Measurements from ENCODE around the gene SDHD.

The SDHD gene

DNA sequence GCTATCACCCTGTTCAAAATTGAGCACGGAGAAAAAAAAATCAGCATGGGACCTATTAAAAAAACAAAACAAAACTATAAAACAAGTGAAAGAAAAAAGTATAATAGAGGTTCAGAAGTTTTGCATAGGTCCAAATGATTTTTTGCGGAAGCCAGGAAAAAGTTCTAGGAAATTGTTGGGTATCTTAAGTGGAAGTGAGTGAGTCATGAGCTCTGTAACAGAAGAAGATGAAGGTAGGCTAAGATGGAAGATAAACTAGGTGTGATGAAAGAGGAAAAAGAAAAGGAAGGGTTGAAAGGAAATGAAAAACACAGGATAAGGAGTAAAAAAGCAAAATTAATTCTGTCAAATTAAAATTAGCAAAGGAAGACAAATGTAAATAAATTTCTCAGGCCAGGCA, 27.8 kb downstream of the SDHD start:
- no peak overlapping the region for H3K4me3 ChIP-seq (ENCODE audit: low read depth, low read length)
- TF ChIP-seq POLR2A (IDR thresholded peaks at IDR 0.05; ENCODE audit: extremely low read depth, insufficient read length) = no peak
- TF ChIP-seq, protein P1, sequence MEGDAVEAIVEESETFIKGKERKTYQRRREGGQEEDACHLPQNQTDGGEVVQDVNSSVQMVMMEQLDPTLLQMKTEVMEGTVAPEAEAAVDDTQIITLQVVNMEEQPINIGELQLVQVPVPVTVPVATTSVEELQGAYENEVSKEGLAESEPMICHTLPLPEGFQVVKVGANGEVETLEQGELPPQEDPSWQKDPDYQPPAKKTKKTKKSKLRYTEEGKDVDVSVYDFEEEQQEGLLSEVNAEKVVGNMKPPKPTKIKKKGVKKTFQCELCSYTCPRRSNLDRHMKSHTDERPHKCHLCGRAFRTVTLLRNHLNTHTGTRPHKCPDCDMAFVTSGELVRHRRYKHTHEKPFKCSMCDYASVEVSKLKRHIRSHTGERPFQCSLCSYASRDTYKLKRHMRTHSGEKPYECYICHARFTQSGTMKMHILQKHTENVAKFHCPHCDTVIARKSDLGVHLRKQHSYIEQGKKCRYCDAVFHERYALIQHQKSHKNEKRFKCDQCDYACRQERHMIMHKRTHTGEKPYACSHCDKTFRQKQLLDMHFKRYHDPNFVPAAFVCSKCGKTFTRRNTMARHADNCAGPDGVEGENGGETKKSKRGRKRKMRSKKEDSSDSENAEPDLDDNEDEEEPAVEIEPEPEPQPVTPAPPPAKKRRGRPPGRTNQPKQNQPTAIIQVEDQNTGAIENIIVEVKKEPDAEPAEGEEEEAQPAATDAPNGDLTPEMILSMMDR (IDR thresholded peaks at IDR 0.05; ENCODE audit: low read depth, low read length) = no peak
- TF ChIP-seq MYC (IDR thresholded peaks at IDR 0.05; ENCODE audit: low read depth, low read length) = no peak
- TF ChIP-seq, protein P2, sequence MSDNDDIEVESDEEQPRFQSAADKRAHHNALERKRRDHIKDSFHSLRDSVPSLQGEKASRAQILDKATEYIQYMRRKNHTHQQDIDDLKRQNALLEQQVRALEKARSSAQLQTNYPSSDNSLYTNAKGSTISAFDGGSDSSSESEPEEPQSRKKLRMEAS (IDR thresholded peaks at IDR 0.05; ENCODE audit: low read depth, low read length) = no peak
- DNase-seq (ENCODE audit: low read depth) = no peak

- no peak for TF ChIP-seq POLR2A (IDR thresholded peaks at IDR 0.05; ENCODE audit: extremely low read depth, insufficient read length)
- TF ChIP-seq, protein P2 (IDR thresholded peaks at IDR 0.05; ENCODE audit: low read depth, low read length) = no peak
- TF ChIP-seq, protein P1 (IDR thresholded peaks at IDR 0.05; ENCODE audit: low read depth, low read length) = no peak
- no peak for TF ChIP-seq MYC (IDR thresholded peaks at IDR 0.05; ENCODE audit: low read depth, low read length)
- no peak overlapping the region for H3K4me3 ChIP-seq (ENCODE audit: low read depth, low read length)
- DNase-seq (ENCODE audit: low read depth) = no peak
These were observed 28.7 kb downstream of the SDHD start for GRCh38 chr11:112115386-112115785.

DNA sequence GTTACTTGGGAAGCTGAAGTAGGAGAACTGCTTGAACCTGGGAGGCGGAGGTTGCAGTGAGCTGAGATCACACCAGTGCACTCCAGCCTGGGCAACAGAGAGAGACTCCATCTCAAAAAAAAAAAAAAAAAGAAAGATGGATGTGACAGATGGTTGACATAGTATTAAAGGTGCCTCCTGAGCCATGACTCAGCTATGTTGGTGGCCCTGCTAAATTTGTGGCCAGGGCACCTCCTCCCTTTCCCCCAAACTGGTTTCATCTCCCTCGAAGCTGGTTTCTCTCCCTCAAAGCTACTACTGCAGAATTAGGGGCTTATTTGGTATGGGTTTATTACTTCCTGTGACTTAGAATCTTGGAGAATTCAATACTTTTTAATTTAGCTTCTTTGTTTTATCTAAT, 31.5 kb downstream of the SDHD start:
- TF ChIP-seq, protein P1 (IDR thresholded peaks at IDR 0.05; ENCODE audit: low read depth, low read length) = no peak
- TF ChIP-seq POLR2A (IDR thresholded peaks at IDR 0.05; ENCODE audit: extremely low read depth, insufficient read length) (no peak), MYC (IDR thresholded peaks at IDR 0.05; ENCODE audit: low read depth, low read length) (no peak)
- TF ChIP-seq, protein P2 (IDR thresholded peaks at IDR 0.05; ENCODE audit: low read depth, low read length) = no peak
- H3K4me3 ChIP-seq (ENCODE audit: low read depth, low read length) = no peak overlapping the region
- DNase-seq (ENCODE audit: low read depth) = no peak

DNA sequence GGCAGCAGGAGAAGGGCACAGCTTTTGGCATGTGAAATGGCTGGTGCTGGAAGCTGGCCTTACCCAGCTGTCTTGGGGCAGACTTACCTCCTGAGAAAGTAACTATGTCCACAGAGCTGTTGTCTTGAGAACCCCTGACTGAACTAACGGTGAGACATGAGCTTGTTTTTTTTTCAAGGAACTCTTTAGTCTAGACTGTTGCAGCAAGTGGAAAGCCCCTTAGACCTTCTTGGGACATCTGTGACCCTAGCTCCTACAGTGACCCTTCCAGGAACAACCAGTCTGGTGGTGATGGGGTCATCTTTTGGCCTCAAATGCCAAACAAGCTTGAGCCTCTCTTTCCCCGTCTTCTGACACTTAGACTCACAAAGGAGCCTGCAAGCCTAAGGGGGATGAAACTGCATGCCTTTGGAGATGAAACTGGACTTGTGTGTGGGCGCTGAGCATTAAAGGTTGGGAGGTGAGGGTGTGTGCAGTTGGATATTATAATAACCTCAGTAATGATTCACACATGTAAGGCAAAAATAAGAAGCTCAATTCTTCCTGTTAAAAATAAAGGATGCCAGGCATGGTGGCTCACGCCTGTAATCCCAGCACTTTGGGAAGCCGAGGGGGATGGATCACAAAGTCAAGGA, 35.4 kb downstream of the SDHD start:
- DNase-seq (ENCODE audit: low read depth) = no peak
- H3K4me3 ChIP-seq (ENCODE audit: low read depth, low read length) = no peak overlapping the region
- TF ChIP-seq POLR2A (IDR thresholded peaks at IDR 0.05; ENCODE audit: extremely low read depth, insufficient read length) = no peak

DNA sequence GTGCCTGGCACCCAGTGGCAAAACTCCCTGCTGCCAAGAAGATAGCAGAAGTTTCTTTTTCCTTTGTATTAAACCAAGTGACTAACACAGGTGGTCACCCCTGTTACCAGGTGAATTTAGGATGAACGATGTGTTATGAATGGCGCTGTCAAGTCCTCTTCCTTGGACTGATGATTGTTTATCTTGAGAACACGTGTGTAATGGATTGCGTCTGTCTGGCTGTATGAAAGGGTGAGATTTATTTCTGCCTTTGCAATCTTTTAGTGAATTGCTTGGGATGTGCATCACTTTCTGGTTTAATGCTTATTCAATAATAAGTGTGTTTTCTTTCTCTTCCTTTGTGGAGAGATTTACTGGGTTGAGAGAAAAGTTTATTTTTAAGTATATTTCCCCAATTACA, 36.5 kb downstream of the SDHD start:
- TF ChIP-seq, protein P1 (IDR thresholded peaks at IDR 0.05; ENCODE audit: low read depth, low read length) = no peak
- TF ChIP-seq, protein P2 (IDR thresholded peaks at IDR 0.05; ENCODE audit: low read depth, low read length) = no peak
- no peak for TF ChIP-seq POLR2A (IDR thresholded peaks at IDR 0.05; ENCODE audit: extremely low read depth, insufficient read length)
- no peak for TF ChIP-seq MYC (IDR thresholded peaks at IDR 0.05; ENCODE audit: low read depth, low read length)
- no peak overlapping the region for H3K4me3 ChIP-seq (ENCODE audit: low read depth, low read length)
- DNase-seq (ENCODE audit: low read depth) = no peak

DNA sequence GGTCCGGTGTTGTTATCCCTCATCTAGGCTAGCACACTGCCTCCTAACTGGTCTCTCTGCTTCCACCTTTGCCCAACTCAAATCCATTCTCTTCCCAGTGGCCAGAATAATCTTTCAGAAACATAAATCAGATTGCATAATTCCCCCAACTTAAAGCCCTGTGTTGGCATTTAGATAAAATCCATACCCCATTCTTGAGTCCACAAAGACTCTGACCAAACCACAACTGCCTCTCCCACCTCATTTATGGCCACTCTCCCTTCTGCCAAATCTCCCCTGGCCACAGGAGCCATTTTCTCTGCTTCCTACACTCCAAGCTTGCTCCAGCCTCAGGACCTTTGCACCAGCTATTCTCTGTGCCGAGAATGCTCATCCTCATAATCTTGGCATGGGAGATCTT, 40.4 kb downstream of the SDHD start:
- TF ChIP-seq, protein P2 (IDR thresholded peaks at IDR 0.05; ENCODE audit: low read depth, low read length) = no peak
- TF ChIP-seq, protein P1 (IDR thresholded peaks at IDR 0.05; ENCODE audit: low read depth, low read length) = no peak
- TF ChIP-seq MYC (IDR thresholded peaks at IDR 0.05; ENCODE audit: low read depth, low read length) (no peak), POLR2A (IDR thresholded peaks at IDR 0.05; ENCODE audit: extremely low read depth, insufficient read length) (no peak)
- H3K4me3 ChIP-seq (ENCODE audit: low read depth, low read length) = no peak overlapping the region
- no peak for DNase-seq (ENCODE audit: low read depth)

All from NB4 (cell line).